ENCODE data around the gene ACAA2. TPM values are rescaled to one million over a fixed set of nuclear protein-coding genes. Genes with fewer than 3 reads are reported as not detected.
"Not testable (repeated sequence)": the region's sequence is repeated elsewhere in the genome, so short reads cannot be mapped to it uniquely, and the experiment has no call there.

ACAA2 gene
- total RNA-seq, 1 donor from 2014 or later = 91.9 TPM

- Histone ChIP-seq H3K27me3 (no peaks in the 10 kb centered on the region), H2AFZ (replicated peaks) (peak overlapping the region; percentile 71), H3K9me3 (ENCODE audit: low read depth) (peaks cover 5% of the 10 kb centered on the region), H3F3A (ENCODE audit: low read depth) (peaks cover 19% of the 10 kb centered on the region), H3K4me3 (peak overlapping the region; percentile 72), H3K79me2 (ENCODE audit: low read depth) (peaks cover 49% of the 10 kb centered on the region), H3K4me2 (peak overlapping the region; percentile 89), H3K36me3 (peaks cover 7% of the 10 kb centered on the region), H3K9ac (no peak overlapping the region), H3K27ac (no peak overlapping the region), H4K20me1 (ENCODE audit: low read depth) (no peaks in the 10 kb centered on the region), H3K4me1 (peaks cover 13% of the 10 kb centered on the region)
- peaks cover 2% of the 10 kb centered on the region for H3K27me3 Mint-ChIP-seq (ENCODE audit: insufficient read depth, low read depth)
- H3K9me3 Mint-ChIP-seq = peaks cover 29% of the 10 kb centered on the region
- TF ChIP-seq EZH2phosphoT487 (IDR thresholded peaks at IDR 0.05) = peak; percentile 17
- no peak for TF ChIP-seq EZH2 (IDR thresholded peaks at IDR 0.05)
- TF ChIP-seq CTCF (IDR thresholded peaks at IDR 0.05) = no peak
- peak overlapping the region; percentile 9 for H3K27ac Mint-ChIP-seq
- H3K4me1 Mint-ChIP-seq = peaks cover 25% of the 10 kb centered on the region
- H3K4me3 Mint-ChIP-seq = peak overlapping the region; percentile 96
- peaks cover 32% of the 10 kb centered on the region for H3K36me3 Mint-ChIP-seq
- no peak for DNase-seq (ENCODE audit: low spot score)
Observed at GRCh38 chr18:49812286-49813068, 856 bp downstream of the ACAA2 start.

GRCh38 chr18:49811151-49811938, 2.0 kb downstream of the ACAA2 start:
- H3K27ac ChIP-seq = no peak overlapping the region
- peaks cover 33% of the 10 kb centered on the region for H3K36me3 Mint-ChIP-seq
- peaks cover 39% of the 10 kb centered on the region for H3K9me3 Mint-ChIP-seq
- DNase-seq (ENCODE audit: low spot score) = peak; percentile 3
- no peak overlapping the region for H3K27ac Mint-ChIP-seq
- H3K36me3 ChIP-seq = peaks cover 7% of the 10 kb centered on the region
- H2AFZ ChIP-seq (replicated peaks) = no peak overlapping the region
- H3K9me3 ChIP-seq (ENCODE audit: low read depth) = peaks cover 5% of the 10 kb centered on the region
- H3K9ac ChIP-seq = no peak overlapping the region
- no peaks in the 10 kb centered on the region for H3K27me3 ChIP-seq
- no peaks in the 10 kb centered on the region for H4K20me1 ChIP-seq (ENCODE audit: low read depth)
- TF ChIP-seq EZH2phosphoT487 (IDR thresholded peaks at IDR 0.05) = no peak
- no peak for TF ChIP-seq EZH2 (IDR thresholded peaks at IDR 0.05)
- no peak for TF ChIP-seq CTCF (IDR thresholded peaks at IDR 0.05)
- peak overlapping the region; percentile 10 for H3K4me3 ChIP-seq
- H3K4me1 ChIP-seq = peaks cover 13% of the 10 kb centered on the region
- peaks cover 60% of the 10 kb centered on the region for H3K79me2 ChIP-seq (ENCODE audit: low read depth)
- peak overlapping the region; percentile 89 for H3K4me2 ChIP-seq
- H3F3A ChIP-seq (ENCODE audit: low read depth) = peaks cover 19% of the 10 kb centered on the region
- peak overlapping the region; percentile 30 for H3K4me3 Mint-ChIP-seq
- H3K4me1 Mint-ChIP-seq = peaks cover 25% of the 10 kb centered on the region
- peaks cover 2% of the 10 kb centered on the region for H3K27me3 Mint-ChIP-seq (ENCODE audit: insufficient read depth, low read depth)

GRCh38 chr18:49808553-49809191, 4.7 kb downstream of the ACAA2 start:
- Mint-ChIP-seq H3K36me3 (peaks cover 45% of the 10 kb centered on the region), H3K4me1 (peaks cover 16% of the 10 kb centered on the region), H3K9me3 (peaks cover 60% of the 10 kb centered on the region)
- H4K20me1 ChIP-seq (ENCODE audit: low read depth); H3K9ac ChIP-seq; H3K36me3 ChIP-seq; H3K27ac Mint-ChIP-seq; H3K4me3 ChIP-seq; H3K4me1 ChIP-seq; DNase-seq (ENCODE audit: low spot score); H3K9me3 ChIP-seq (ENCODE audit: low read depth); H3K27me3 Mint-ChIP-seq (ENCODE audit: insufficient read depth, low read depth); H3K27me3 ChIP-seq; H3K4me2 ChIP-seq; H3K27ac ChIP-seq; H2AFZ ChIP-seq (replicated peaks); H3K4me3 Mint-ChIP-seq: not testable (repeated sequence)
- H3K79me2 ChIP-seq (ENCODE audit: low read depth) = peaks cover 83% of the 10 kb centered on the region
- H3F3A ChIP-seq (ENCODE audit: low read depth) = peaks cover 18% of the 10 kb centered on the region

Data from neural progenitor cell (in vitro differentiated cells).